H1 (cell line): ENCODE measurements around the gene COPS9. TPM values are rescaled to one million over a fixed set of nuclear protein-coding genes. Genes with fewer than 3 reads are reported as not detected.

ENCODE experiments used
- CTCF ChIA-PET: fragments of 300-600 bp; sonication (Branson Sonifier 250); formaldehyde crosslinking; loops from one replicate; lab custom pipeline; 2021; ENCODE audit not compliant: partially characterized antibody; lab: Charles Lee
- POLR2A ChIA-PET: fragments of 300-600 bp; sonication (Branson Sonifier 250); formaldehyde crosslinking; loops from one replicate; lab custom pipeline; 2021; ENCODE audit warnings: inconsistent platforms; ENCODE audit not compliant: partially characterized antibody; lab: Charles Lee
- DNase-seq, 2 experiments: peaks; one replicate each; pipeline versions ENCODE4 v3.0.0 to v3.0.0-alpha.2; 2010 to 2022; ENCODE audit warnings: low spot score in 2 of 2, low read depth in 1 of 2, mixed read lengths in 1 of 2
- FAIRE-seq: peaks from 2 replicates; lab custom pipeline; 2011; peaks lifted over from hg19 to GRCh38; lab: Jason Lieb, UNC
- H2AFZ ChIP-seq: 2 replicates; pipeline ENCODE4 v1.8.1; 2012; ENCODE audit warnings: low read length, inconsistent platforms
- H2AK5ac ChIP-seq: 2 replicates; pipeline ENCODE4 v1.6.1; 2013; ENCODE audit warnings: low read depth, low read length
- H2BK120ac ChIP-seq: replicated peaks from 2 replicates; pipeline ENCODE3; 2013; ENCODE audit warnings: low read depth, low read length, inconsistent platforms
- H2BK12ac ChIP-seq: 2 replicates; pipeline ENCODE4 v1.6.1; 2013; ENCODE audit warnings: low read depth, low read length
- H2BK15ac ChIP-seq: 2 replicates; pipeline ENCODE4 v1.6.1; 2013; ENCODE audit warnings: low read length
- H2BK20ac ChIP-seq: 2 replicates; pipeline ENCODE4 v1.6.1; 2013; ENCODE audit warnings: low read length
- H2BK5ac ChIP-seq: 2 replicates; pipeline ENCODE4 v1.6.1; 2013; ENCODE audit warnings: low read depth, low read length
- H3K14ac ChIP-seq: 2 replicates; pipeline ENCODE4 v1.6.1; 2013; ENCODE audit warnings: inconsistent platforms; ENCODE audit not compliant: insufficient read length
- H3K18ac ChIP-seq: 2 replicates; pipeline ENCODE4 v1.6.1; 2013; ENCODE audit warnings: low read length; ENCODE audit errors: extremely low read depth
- H3K23ac ChIP-seq: 2 replicates; pipeline ENCODE4 v1.6.1; 2013; ENCODE audit warnings: inconsistent platforms; ENCODE audit not compliant: insufficient read length
- H3K23me2 ChIP-seq: 2 replicates; pipeline ENCODE4 v1.6.1; 2013; ENCODE audit warnings: low read depth, low read length
- H3K27ac ChIP-seq: 2 replicates; pipeline ENCODE4 v1.6.1; 2011; ENCODE audit warnings: low read depth, low read length, inconsistent platforms
- H3K27me3 ChIP-seq, 4 experiments: replicated peaks in 1 of 4; 1 replicate in 1 of 4; 2 replicates in 3 of 4; pipeline versions ENCODE4 v1.6.1 to v1.8.1; 2011 to 2013; ENCODE audit warnings: low read length in 3 of 4, mild to moderate bottlenecking in 3 of 4, inconsistent platforms in 2 of 4, mixed read lengths in 2 of 4, moderate library complexity in 1 of 4; ENCODE audit not compliant: control insufficient read depth in 3 of 4, insufficient read depth in 3 of 4; ENCODE audit errors: extremely low read depth in 1 of 4
- H3K36me3 ChIP-seq, 4 experiments: 2 replicates each; pipeline versions ENCODE4 v1.6.1 to v1.8.1; 2011 to 2013; ENCODE audit warnings: mild to moderate bottlenecking in 4 of 4, low read length in 3 of 4, moderate library complexity in 2 of 4, control low read depth in 1 of 4, inconsistent platforms in 1 of 4; ENCODE audit not compliant: insufficient read depth in 4 of 4, control insufficient read depth in 2 of 4
- H3K4ac ChIP-seq: replicated peaks from 2 replicates; pipeline ENCODE3; 2013; ENCODE audit warnings: low read length, low read depth, mixed read lengths, inconsistent platforms; ENCODE audit not compliant: insufficient read length
- H3K4me1 ChIP-seq, 4 experiments: replicated peaks in 1 of 4; 1 replicate in 1 of 4; 2 replicates in 3 of 4; pipeline versions ENCODE4 v1.6.1 to v1.8.1; 2011 to 2013; ENCODE audit warnings: low read length in 3 of 4, inconsistent platforms in 2 of 4, mixed read lengths in 1 of 4; ENCODE audit not compliant: insufficient read depth in 4 of 4, control insufficient read depth in 3 of 4
- H3K4me2 ChIP-seq, 2 experiments: 2 replicates each; pipeline versions ENCODE4 v1.6.1 to v1.8.1; 2011 to 2013; ENCODE audit warnings: low read depth in 2 of 2, low read length in 2 of 2, control low read depth in 1 of 2, inconsistent platforms in 1 of 2, mild to moderate bottlenecking in 1 of 2; ENCODE audit not compliant: insufficient read depth in 1 of 2
- H3K4me3 ChIP-seq, 4 experiments: fragments of 200-600, 300-600 bp in 1 of 4; sonication (generic), shearing (Covaris generic), sonication (Bioruptor Twin) in 1 of 4; 2 replicates each; pipeline versions ENCODE4 v1.5.1 to v1.8.1; 2011 to 2016; ENCODE audit warnings: low read length in 4 of 4, low read depth in 3 of 4, control low read depth in 2 of 4, inconsistent platforms in 2 of 4, mild to moderate bottlenecking in 2 of 4, mixed read lengths in 1 of 4, moderate library complexity in 1 of 4; ENCODE audit not compliant: insufficient read depth in 2 of 4; ENCODE audit errors: extremely low read depth in 1 of 4
- H3K56ac ChIP-seq: replicated peaks from 2 replicates; pipeline ENCODE3; 2013; ENCODE audit warnings: low read depth, mild to moderate bottlenecking, mixed read lengths, low read length, inconsistent platforms; ENCODE audit not compliant: insufficient read length
- H3K79me1 ChIP-seq: 2 replicates; pipeline ENCODE4 v1.6.1; 2013; ENCODE audit warnings: low read depth, low read length, control low read depth
- H3K79me2 ChIP-seq, 2 experiments: 2 replicates each; pipeline versions ENCODE4 v1.6.1 to v1.8.1; 2012 to 2013; ENCODE audit warnings: low read length in 2 of 2, mild to moderate bottlenecking in 2 of 2, inconsistent platforms in 1 of 2; ENCODE audit not compliant: insufficient read depth in 2 of 2, control insufficient read depth in 1 of 2
- H3K9ac ChIP-seq, 4 experiments: replicated peaks in 1 of 4; 1 replicate in 1 of 4; 2 replicates in 3 of 4; pipeline versions ENCODE4 v1.6.1 to v1.8.1; 2011 to 2013; ENCODE audit warnings: low read depth in 3 of 4, low read length in 3 of 4, control low read depth in 2 of 4, mild to moderate bottlenecking in 2 of 4, moderate library complexity in 2 of 4, inconsistent platforms in 1 of 4; ENCODE audit errors: extremely low read depth in 1 of 4
- H3K9me3 ChIP-seq, 2 experiments: 2 replicates each; pipeline versions ENCODE4 v1.6.1 to v1.8.1; 2012 to 2013; ENCODE audit warnings: mild to moderate bottlenecking in 2 of 2, moderate library complexity in 2 of 2, control low read depth in 1 of 2, inconsistent platforms in 1 of 2, low read depth in 1 of 2, low read length in 1 of 2, mixed read lengths in 1 of 2; ENCODE audit not compliant: insufficient read depth in 2 of 2
- H4K20me1 ChIP-seq, 2 experiments: replicated peaks in 1 of 2; 2 replicates each; pipeline versions ENCODE3 to v1.8.1; 2011 to 2013; ENCODE audit warnings: inconsistent platforms in 2 of 2, low read length in 2 of 2, mild to moderate bottlenecking in 1 of 2; ENCODE audit not compliant: insufficient read depth in 2 of 2, control insufficient read depth in 1 of 2
- H4K5ac ChIP-seq: 2 replicates; pipeline ENCODE4 v1.6.1; 2013; ENCODE audit warnings: low read length, low read depth, mixed read lengths, inconsistent platforms; ENCODE audit not compliant: insufficient read length
- H4K8ac ChIP-seq: 2 replicates; pipeline ENCODE4 v1.8.0; 2013; ENCODE audit warnings: mild to moderate bottlenecking, moderate library complexity, low read length, inconsistent platforms; ENCODE audit not compliant: insufficient read depth; ENCODE audit errors: extremely low read depth
- H4K91ac ChIP-seq: replicated peaks from 2 replicates; pipeline ENCODE3; 2013; ENCODE audit warnings: low read length, mixed read lengths, inconsistent platforms; ENCODE audit not compliant: insufficient read length
- EZH2 ChIP-seq: fragments of 200-600 bp; sonication (generic); IDR thresholded peaks from 2 replicates; pipeline ENCODE4 v1.7.1; 2012; ENCODE audit warnings: low read depth, mild to moderate bottlenecking, moderate library complexity, low read length, inconsistent platforms; ENCODE audit not compliant: severe bottlenecking
- KDM1A ChIP-seq: fragments of 200-600, 300-600 bp; sonication (generic); IDR thresholded peaks from 2 replicates; pipeline ENCODE4 v1.7.1; 2016; ENCODE audit warnings: mild to moderate bottlenecking, low read length, borderline replicate concordance
- PHF8 ChIP-seq: fragments of 200-600 bp; sonication (generic); conservative IDR thresholded peaks from 2 replicates; pipeline ENCODE4 v1.7.1; 2012; ENCODE audit warnings: low read depth, mild to moderate bottlenecking, inconsistent platforms, low read length, moderate library complexity
- RAD21 ChIP-seq, 2 experiments: IDR thresholded peaks in 1 of 2; conservative IDR thresholded peaks in 1 of 2; 2 replicates each; pipeline ENCODE4 v1.6.1; 2011; ENCODE audit warnings: low read depth in 2 of 2, low read length in 2 of 2, improper control_type of control experiment in 1 of 2, inconsistent platforms in 1 of 2, mild to moderate bottlenecking in 1 of 2, moderate library complexity in 1 of 2
- RXRA ChIP-seq: IDR thresholded peaks from 2 replicates; pipeline ENCODE4 v1.6.1; 2011; ENCODE audit warnings: low read depth, mild to moderate bottlenecking, low read length, moderate library complexity; ENCODE audit not compliant: insufficient read depth
- SP4 ChIP-seq: IDR thresholded peaks from 2 replicates; pipeline ENCODE4 v1.6.1; 2012; ENCODE audit warnings: low read length, inconsistent platforms
- TAF7 ChIP-seq: optimal IDR thresholded peaks from 2 replicates; pipeline ENCODE3; 2011; ENCODE audit warnings: low read depth, mild to moderate bottlenecking, inconsistent platforms, low read length, moderate library complexity, borderline replicate concordance
- TEAD4 ChIP-seq: IDR thresholded peaks from 2 replicates; pipeline ENCODE4 v1.6.1; 2012; ENCODE audit warnings: low read depth, low read length, inconsistent platforms, mixed read lengths
- USF2 ChIP-seq: IDR thresholded peaks from 2 replicates; pipeline ENCODE4 v1.6.1; 2011; ENCODE audit warnings: low read length, improper control_type of control experiment
- WGBS, 2 experiments: shearing (Covaris generic) in 1 of 2; methylation state at CpG; one replicate each; pipeline versions ENCODE4 v1.1.6 to v1.1.7; 2013 to 2015; ENCODE audit warnings: low lambda C conversion rate in 2 of 2, mixed read lengths in 2 of 2, inconsistent platforms in 1 of 2, low coverage in 1 of 2, missing lambda C conversion rate in 1 of 2; ENCODE audit not compliant: insufficient replicate concordance in 2 of 2, insufficient coverage in 1 of 2, insufficient read length in 1 of 2; ENCODE audit errors: extremely low coverage in 1 of 2, missing lambda C conversion rate in 1 of 2; 5-methylcytosine and 5-hydroxymethylcytosine counted together
- polyA plus RNA-seq, 7 experiments: library from polyadenylated mRNA; depleted of rRNA in 3 of 7; stranded (reverse) in 5 of 7; unstranded in 2 of 7; fragments of >200 nt in 5 of 7; fragments of 200-250 nt in 2 of 7; gene quantifications; 1 replicate in 5 of 7; 2 replicates in 1 of 7; 4 replicates in 1 of 7; pipeline versions ENCODE4 v1.2.1 to v1.2.3, GENCODE V29; 2011 to 2013; ENCODE audit warnings: missing spikeins in 2 of 7, mixed read lengths in 2 of 7
- total RNA-seq: library from RNA; stranded (reverse); fragmentation: NEBNext Ultra II Directional; extraction: Animal tissue kit (Norgen Biotek cat#: 25700); gene quantifications from 2 replicates; pipeline ENCODE4 v1.2.1, GENCODE V29; 2021
- TF ChIP-seq, protein P1 (sequence below): IDR thresholded peaks from 2 replicates; pipeline ENCODE4 v1.6.1; 2011; ENCODE audit warnings: low read depth, mild to moderate bottlenecking, low read length; ENCODE audit not compliant: insufficient read depth

Gene COPS9
- total and polyA plus RNA-seq, 2 of the 8 experiments (the other 6 are each of a cell fraction or from before 2014, with no cell fraction given), result 154 to 234 TPM

DNA sequence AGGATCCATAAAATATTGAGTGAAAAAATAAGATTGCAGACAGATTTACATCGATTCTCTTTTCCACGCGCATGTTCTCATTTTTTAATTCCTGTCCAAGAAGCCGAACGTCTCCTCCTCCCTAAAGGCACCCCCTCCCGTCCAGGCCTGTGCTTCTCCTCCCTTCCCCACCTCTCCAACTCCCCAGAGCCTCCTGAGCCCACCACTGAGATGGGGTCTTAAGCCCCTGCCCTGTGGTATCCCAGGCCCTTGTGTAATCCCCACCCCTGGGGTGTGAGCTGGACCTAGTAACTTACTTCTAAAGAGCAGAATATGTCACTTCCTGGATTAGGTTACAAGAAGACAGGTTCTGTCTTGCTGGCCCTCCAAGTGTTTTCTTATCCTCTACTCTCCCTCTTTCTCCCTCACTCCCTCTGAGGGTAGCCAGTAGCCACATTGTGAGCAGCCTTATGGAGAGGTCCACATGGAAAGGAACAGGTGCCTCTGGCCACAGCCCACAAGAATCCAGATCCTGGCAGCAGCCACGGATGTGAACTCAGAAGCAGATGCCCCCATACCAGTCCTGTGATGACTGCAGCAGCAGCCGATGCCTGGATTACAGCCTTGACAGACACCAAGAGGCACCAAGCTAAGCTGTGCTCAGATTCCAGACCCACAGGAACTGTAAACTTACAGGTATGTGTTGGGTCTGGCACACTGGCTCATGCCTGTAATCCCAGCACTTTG, 44.0 kb upstream of the COPS9 start:
- Histone ChIP-seq H3K4ac (no peak overlapping the region), H3K9me3 (no peaks in the 10 kb centered on the region), H2BK120ac (no peak overlapping the region), H2AFZ (no peak overlapping the region), H3K56ac (no peak overlapping the region), H3K4me3 (no peak overlapping the region), H3K36me3 (no peaks in the 10 kb centered on the region), H3K23me2 (no peaks in the 10 kb centered on the region), H3K14ac (no peak overlapping the region), H3K79me1 (no peaks in the 10 kb centered on the region), H3K27me3 (0 out of 7 replicates have a peak, but pooled peaks cover 0 to 3% (median 0%) of the 10 kb centered on the region in 4 experiments), H2BK15ac (no peak overlapping the region), H2AK5ac (no peak overlapping the region), H3K18ac (no peak overlapping the region), H4K91ac (no peak overlapping the region), H3K9ac (no peak overlapping the region), H3K23ac (no peak overlapping the region), H3K4me2 (no peak overlapping the region), H4K20me1 (no peaks in the 10 kb centered on the region), H2BK5ac (no peak overlapping the region), H4K5ac (no peak overlapping the region), H3K27ac (no peak overlapping the region), H4K8ac (peak overlapping the region; percentile 22; the same call in 1 of the 2 replicates), H3K4me1 (no peaks in the 10 kb centered on the region; a peak in 1 of 7 replicates), H2BK12ac (no peak overlapping the region), H2BK20ac (no peak overlapping the region), H3K79me2 (no peaks in the 10 kb centered on the region)
- WGBS, 2 experiments, result 78% methylated on average over 6 of the region's 8 CpGs; no CpG with 5 or more reads in 1 of the 2 experiments
- ChIA-PET CTCF (no interaction called here), POLR2A (no interaction called here)
- FAIRE-seq (no peak), DNase-seq (no peak)
- TF ChIP-seq KDM1A (no peak), TEAD4 (no peak), TAF7 (no peak), SP4 (no peak), PHF8 (no peak), EZH2 (no peak), RXRA (no peak), RAD21 (IDR thresholded peaks at IDR 0.05 in 1 of 2, conservative IDR thresholded peaks at IDR 0.05 in 1 of 2; ENCODE audit: low read depth in 2 of 2, low read length in 2 of 2) (no peak), USF2 (no peak)
- TF ChIP-seq, protein P1, sequence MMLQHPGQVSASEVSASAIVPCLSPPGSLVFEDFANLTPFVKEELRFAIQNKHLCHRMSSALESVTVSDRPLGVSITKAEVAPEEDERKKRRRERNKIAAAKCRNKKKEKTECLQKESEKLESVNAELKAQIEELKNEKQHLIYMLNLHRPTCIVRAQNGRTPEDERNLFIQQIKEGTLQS, result no peak
